Left hindlimb (tissue), 1 donor: ENCODE measurements around the gene HMX1.
A peak's percentile ranks its signal among the peaks of the same experiment; 100 is the strongest.

Experiments used
- DNase-seq: peaks from one replicate; pipeline ENCODE4 v3.0.0-alpha.2; 2018

HMX1 gene

DNA sequence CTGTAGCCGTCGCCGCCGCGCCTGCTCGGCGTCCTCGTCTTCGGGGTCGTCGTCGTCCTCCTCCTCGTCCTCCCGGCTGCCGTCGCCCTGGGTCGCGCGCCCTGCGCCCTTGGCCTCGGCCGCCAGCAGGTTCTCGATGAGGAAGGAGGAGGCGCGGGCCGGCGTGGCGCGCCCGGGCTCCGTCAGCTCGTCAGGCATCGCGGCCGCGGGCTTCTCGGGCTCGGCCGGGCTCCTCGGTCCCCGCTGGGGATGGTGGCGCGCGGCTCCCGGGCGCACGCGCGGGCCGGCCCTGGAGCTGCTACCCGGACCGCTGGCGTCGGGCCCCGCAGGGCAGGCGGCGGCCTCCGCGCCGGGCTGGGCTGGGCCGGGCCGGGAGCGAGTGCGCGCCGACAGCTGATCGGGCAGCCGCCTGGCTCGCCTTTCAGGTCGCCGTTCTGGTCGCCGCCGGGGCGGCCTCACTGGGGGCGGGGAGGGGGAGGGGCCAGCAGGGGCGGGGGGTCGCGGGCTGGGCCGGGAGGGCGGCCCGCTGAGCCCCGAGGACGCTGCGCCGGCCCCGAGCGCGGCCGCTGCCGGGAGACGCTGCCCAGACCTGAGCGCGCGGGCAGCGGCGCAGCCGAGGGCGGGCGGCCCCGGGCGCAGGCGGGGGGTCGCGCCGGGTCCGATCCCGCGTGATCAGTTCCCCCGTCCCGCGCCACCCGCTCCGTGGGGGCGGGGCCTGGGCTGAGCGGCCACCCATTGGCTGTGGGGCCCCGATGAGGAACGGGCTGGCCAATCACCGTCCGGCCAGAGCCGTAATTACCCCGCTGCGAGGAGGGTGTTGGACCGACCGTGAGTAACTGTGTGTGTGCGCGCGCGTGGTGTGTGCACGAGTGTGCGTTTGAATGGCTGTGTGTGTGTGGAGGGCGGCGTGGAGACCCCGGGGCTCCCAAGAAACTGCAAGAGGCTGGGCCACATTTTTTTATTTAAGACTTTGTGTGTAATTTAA lies at the start of gene HMX1:
Gene HMX1, minus strand, starts transcription at position 423 of the 985 bp plus-strand sequence. Its CDS starts 225 bp downstream, at position 198.
- DNase-seq: peak; percentile 59

- DNase-seq: no peak
These were observed 49.3 kb upstream of the HMX1 start for GRCh38 chr4:8920969-8921368.

DNA sequence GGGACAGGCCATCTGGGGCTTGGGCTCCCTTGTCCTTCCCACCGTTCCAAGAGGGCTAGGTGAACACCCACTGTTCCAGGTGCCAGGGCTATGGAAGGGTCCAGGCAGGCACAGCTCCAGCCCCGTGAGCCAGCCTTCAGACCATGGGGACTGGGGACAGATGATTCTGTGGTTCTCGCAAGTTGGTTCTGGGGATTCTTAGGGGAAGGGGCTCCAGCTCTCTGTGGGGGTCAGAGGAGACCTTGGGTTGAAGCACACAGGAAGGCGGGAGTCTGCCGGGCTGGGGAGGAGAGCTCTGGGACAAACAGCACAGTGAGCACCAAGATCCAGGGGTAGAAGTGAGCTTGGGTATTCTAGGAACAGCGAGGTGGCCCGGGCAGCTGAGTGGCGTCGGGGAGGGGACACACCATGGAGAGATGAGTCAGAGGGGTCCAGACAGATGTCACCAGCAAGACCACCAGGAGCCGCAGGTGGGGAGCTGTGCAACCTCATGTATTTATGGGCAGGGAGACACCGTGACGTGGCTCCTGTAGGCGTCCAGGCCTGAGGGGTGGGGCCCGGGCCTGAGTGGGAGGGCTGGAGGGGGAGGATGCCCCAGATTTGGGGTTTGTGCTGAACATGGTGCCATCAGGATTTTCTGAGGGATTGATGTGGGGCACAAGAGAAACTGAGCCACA lies 48.8 kb upstream of the HMX1 start:
- DNase-seq: no peak

GRCh38 chr4:8919651-8920288 lies 48.1 kb upstream of the HMX1 start:
- no peak for DNase-seq

DNA sequence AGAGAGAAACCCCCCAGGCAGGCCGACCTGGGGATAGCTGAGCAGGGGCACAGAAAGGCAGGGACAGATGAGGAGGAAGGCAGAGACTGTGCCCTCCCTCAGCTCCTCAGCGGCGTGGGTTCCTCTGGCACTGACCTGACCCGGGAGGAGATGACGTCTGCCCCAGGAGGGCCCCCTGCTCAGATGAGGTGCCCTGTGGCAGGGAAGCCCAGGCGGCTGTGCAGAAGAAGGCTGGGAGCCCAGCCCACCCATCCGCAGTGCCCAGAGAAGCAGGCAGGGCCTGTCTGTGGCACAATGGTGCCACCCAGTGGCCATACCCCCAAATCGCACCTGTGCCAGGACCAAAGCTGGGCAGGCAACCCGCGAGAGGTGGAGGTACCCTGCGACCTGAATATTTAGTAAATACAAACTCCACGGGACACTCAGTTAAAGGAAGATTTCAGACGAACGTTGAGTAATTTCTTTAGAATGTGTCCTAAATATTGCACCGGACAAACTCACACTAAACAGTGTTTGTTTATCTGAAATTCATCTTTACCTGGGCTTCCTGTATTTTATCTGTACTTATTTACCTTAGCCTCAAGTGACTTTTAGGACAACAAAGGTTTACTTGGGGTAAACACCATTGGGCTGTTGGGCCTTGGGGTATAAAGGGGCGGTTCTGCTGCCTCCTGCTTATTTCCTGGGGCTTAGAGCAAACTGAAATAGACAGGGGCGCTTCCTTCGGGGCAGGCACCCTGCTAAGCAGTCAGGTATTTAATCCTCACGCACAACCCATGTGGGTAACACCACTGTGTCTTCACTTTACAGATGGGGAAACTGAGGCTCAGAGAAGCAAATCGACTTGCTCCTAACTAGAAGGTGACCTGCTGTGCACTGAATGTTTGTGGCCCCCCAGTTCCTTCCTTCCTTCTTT lies 46.5 kb upstream of the HMX1 start:
- DNase-seq: peak; percentile 68

- no peak for DNase-seq
These were observed 45.7 kb upstream of the HMX1 start for GRCh38 chr4:8917321-8917811.

DNA sequence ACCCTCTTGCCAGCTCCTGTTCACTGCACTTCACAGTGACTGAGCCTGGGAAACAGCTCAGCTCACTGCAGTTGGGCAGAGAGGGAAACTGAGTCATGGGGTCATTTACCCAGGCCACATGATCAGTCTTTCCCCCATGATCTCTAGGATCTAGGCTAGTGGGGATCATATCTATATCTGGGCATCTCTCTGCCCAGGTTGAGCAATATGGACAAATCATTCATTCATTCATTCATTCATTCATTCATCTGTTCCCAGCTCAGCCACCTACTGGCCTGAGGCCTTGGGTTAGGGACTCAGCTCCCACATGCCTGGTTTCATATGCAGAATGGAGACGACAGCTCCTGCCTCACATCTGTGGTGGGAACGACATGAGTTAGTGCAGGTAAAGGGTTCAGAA lies 45.3 kb upstream of the HMX1 start:
- no peak for DNase-seq

DNA sequence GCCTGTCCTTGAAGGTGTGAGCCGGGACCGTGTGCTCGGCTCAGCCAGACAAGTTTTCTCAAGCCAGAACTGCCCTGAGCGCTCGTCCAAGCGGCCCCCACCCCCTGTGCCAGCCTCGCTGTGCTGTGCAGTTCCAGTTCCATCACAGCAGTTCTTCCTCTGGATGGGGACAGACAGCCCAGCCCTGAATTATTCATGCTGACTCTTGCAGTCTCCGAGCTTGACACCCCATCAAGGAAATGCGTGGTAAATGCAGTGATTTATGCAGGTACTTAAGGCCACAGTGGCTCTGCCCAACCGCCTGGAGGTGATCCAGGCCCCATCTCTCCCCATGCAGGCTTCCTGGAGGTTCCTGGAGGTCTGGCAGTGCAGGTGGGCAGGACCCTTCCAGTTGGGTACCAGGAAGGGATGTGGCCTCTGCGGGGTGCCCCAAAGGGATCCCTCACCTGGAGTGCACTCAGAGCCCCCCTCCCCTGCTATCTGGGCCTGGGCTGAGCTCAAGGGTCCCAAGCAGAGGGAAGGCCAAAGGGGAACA lies 44.8 kb upstream of the HMX1 start:
- no peak for DNase-seq

DNA sequence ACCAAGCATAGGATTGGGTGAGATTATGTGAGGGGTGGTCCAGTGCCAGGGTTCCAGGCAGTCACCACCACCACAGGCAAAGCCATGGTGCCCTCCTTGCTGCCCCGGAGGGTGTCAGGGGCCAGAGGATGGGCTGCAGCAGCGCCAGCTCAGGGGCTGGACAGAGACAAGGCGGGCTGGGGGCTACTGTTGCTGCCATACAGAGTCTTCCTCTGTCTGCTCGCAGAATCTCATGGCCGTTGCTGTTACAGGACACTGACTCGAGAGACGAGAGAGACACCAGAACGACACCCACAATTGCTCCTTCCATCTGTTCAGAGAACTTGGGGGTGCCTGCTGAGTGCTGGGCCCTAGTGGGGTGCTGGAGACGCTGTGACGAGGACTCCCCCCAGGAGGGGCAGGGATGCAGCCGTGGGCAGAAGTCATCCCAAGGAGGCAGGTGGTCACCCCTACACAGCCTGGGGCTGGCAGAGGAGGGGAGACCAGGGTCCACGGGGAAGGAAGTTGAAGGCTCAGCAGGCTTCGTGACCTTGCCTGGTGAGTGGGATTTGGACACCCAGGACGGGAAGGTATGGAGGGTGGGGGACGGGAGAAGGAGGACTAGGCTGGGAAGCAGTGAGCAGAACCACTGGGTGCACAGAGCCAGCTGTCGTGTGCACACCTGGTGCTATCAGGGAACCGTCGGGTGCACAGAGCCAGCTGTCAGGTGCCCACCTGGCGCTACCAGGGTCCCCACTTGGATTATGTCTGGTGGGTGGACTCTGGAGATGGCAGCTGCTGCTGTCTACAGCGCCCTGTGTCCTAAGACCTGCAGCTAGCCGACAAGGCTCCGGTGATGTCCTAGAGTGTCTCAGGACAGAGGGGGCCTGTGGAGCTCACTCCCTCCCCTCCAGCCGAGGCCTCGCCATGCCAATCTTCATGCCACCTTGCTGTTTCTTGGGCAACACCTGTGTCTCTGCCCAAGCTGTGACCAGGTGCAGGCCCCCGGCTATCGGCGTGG lies 43.9 kb upstream of the HMX1 start:
- DNase-seq: peak; percentile 15

GRCh38 chr4:8914461-8915171 lies 43.0 kb upstream of the HMX1 start:
- no peak for DNase-seq

- DNase-seq: no peak
These were observed 42.3 kb upstream of the HMX1 start for GRCh38 chr4:8913858-8914460.

DNA sequence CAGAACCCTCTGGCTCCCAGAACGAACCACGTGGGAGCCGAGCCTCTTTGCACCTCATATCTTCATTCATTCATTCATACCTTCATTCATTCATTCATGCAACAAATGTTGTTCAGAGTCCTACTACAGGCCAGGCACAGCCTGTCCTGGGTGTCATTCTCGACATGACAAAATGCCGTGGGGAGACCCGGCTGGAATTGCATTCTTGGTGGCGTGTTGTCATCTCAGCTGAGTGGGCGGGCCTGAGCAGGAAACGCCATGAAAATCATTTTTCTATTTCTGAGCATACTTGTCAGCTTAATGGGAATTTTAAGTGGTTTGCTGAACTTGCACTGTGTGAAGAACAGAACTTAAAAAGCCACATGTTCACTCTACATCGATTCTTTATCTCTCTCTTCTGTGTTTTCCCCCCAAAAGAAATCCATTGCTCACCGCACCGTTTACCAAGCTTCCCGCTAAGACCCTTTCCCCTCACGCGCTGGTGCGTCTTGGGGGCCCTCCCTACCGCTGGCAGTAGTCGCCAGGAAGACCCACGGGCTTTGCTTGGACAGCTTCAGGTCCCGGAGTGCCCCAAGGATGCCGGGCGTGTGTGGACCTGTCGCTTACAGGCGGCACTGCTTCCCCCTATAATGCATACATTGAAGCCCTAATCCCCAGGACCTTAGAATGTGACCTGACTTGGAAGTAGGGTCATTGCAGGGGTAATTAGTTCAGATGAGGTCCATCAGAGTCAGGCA lies 41.6 kb upstream of the HMX1 start:
- DNase-seq: no peak

- no peak for DNase-seq
These were observed 40.9 kb upstream of the HMX1 start for GRCh38 chr4:8912506-8912905.

- DNase-seq: no peak
These were observed 40.4 kb upstream of the HMX1 start for GRCh38 chr4:8912089-8912455.

DNA sequence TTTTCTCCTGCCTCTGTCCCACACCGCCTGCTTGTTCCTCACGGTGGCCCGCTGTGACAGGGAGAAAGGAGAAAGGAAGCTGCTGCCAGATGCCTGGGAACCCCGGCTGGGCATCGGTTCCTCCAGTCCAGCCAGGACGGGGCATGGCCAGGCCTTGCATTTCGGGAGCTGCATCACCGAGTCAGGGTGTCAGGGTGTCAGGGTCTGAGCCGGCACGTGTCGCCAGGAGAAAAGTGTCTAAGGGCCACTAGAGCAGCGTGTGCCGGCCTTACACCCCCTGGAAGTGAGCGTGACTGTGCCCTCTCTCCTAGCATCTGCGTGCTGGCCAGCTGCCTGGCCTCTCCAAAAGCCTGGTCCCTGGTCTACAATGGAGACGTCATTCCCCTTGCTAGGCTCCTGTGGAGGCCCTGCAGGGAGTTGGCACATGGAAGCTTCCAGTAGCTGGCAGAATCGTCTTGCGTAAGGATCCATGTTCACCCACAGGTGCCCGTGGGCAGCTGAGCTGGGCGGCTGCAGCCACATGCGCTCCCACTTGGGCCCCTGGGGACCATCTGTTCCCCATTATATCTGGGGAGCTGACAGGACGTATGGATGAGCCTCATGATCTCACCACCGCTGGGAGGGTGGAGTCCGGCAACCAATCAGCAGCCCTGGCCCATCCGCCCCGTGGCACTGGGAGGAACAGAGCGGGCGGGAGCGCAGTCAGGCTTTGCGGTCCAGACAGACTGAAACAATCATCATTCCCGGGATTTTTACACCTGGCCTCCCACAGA lies 39.9 kb upstream of the HMX1 start:
- peak; percentile 40 for DNase-seq

- peak; percentile 29 for DNase-seq
These were observed 39.2 kb upstream of the HMX1 start for GRCh38 chr4:8910822-8911315.

DNA sequence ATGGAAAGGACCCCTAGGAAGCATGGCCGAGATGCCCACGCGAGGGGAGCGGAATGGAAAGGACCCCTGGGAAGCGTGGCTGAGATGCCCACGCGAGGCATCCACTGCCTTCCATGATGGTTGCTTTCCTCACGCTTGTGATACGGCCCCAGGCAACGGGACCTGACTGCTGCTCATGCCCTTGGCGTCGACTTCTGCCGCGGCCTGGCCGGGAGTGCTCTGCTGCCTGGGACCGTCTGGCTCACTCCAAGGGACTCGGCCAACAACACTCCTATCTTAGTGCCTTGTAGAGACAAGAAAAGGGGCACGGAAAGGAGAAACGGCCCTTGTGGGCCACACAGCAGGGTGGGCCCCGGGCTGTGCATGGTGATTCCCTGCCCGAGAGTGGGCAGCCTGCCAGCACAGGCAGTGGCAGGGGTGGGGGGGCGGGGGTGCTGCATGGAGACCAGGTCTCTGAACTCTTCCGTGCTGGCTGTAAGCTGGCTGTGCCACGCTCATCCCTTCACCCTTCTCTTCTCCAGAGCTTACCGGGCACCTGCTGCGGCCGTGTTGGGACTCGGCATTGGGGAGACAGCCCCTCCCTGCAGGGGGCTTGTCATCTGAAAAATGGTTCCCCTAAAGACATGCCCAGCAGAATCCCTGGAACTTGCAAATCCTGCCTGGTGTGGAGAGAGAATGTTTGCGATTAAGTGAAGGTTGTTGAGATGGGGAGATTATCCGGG lies 38.6 kb upstream of the HMX1 start:
- peak; percentile 15 for DNase-seq
